ENCODE results near the gene IFITM10. TPM values are rescaled to one million over a fixed set of nuclear protein-coding genes. Genes with fewer than 3 reads are reported as not detected.
"Not testable (repeated sequence)": the region's sequence is repeated elsewhere in the genome, so short reads cannot be mapped to it uniquely, and the experiment has no call there.

Gene IFITM10
- polyA plus RNA-seq, 1 of the 3 experiments (the other 2 are of a cell fraction), result 0.21 TPM

GRCh38 chr11:1688336-1688947, 62.0 kb downstream of the IFITM10 start:
- DNase-seq; H3K4me1 ChIP-seq (ENCODE audit: control insufficient read depth in 1 of 2, insufficient read depth in 2 of 2, low read depth in 1 of 2, low read length in 1 of 2); H4K20me1 ChIP-seq (ENCODE audit: insufficient read depth); H3K4me2 ChIP-seq; H3K9ac ChIP-seq; H3F3A ChIP-seq (replicated peaks; ENCODE audit: insufficient read depth); H3K27ac ChIP-seq (ENCODE audit: low read depth in 2 of 2, low read length in 1 of 2); H3K36me3 ChIP-seq (replicated peaks in 1 of 2; ENCODE audit: control insufficient read depth in 1 of 2, insufficient read depth in 2 of 2, low read length in 1 of 2); H3K27me3 ChIP-seq (ENCODE audit: insufficient read depth); H2AFZ ChIP-seq (ENCODE audit: low read depth); H3K4me3 ChIP-seq (ENCODE audit: low read depth in 2 of 2, low read length in 1 of 2); H3K79me2 ChIP-seq (ENCODE audit: insufficient read depth); H3K9me3 ChIP-seq; POLR2A ChIA-PET; H3K9me2 ChIP-seq: not testable (repeated sequence)
- CTCF ChIA-PET, result interaction anchor here (0.7 to 1.0 kb wide), 2 partner anchors 35 to 145 kb away, joined by 4 read pairs; no protein-coding TSS in a partner anchor
- 54% methylated on average over 15 of the region's 19 CpGs for WGBS (ENCODE audit: low lambda C conversion rate)

- DNase-seq; POLR2A ChIA-PET; H3K27me3 ChIP-seq (ENCODE audit: insufficient read depth); H3K4me2 ChIP-seq; H3K9me2 ChIP-seq; CTCF ChIA-PET; H3F3A ChIP-seq (replicated peaks; ENCODE audit: insufficient read depth); H3K4me1 ChIP-seq (ENCODE audit: control insufficient read depth in 1 of 2, insufficient read depth in 2 of 2, low read depth in 1 of 2, low read length in 1 of 2); H4K20me1 ChIP-seq (ENCODE audit: insufficient read depth); H3K27ac ChIP-seq (ENCODE audit: low read depth in 2 of 2, low read length in 1 of 2); H3K36me3 ChIP-seq (replicated peaks in 1 of 2; ENCODE audit: control insufficient read depth in 1 of 2, insufficient read depth in 2 of 2, low read length in 1 of 2); H3K9me3 ChIP-seq; H3K79me2 ChIP-seq (ENCODE audit: insufficient read depth); H3K9ac ChIP-seq; H3K4me3 ChIP-seq (ENCODE audit: low read depth in 2 of 2, low read length in 1 of 2); H2AFZ ChIP-seq (ENCODE audit: low read depth): not testable (repeated sequence)
- 73% methylated on average over 12 of the region's 15 CpGs for WGBS (ENCODE audit: low lambda C conversion rate)
These were observed 64.2 kb downstream of the IFITM10 start for GRCh38 chr11:1686220-1686619.

- POLR2A ChIA-PET; H3K4me3 ChIP-seq (ENCODE audit: low read depth in 2 of 2, low read length in 1 of 2): not testable (repeated sequence)
These were observed 65.2 kb downstream of the IFITM10 start for GRCh38 chr11:1684886-1685874.

GRCh38 chr11:1683904-1684572, 66.4 kb downstream of the IFITM10 start:
- POLR2A ChIA-PET; H4K20me1 ChIP-seq (ENCODE audit: insufficient read depth); H3K27ac ChIP-seq (ENCODE audit: low read depth in 2 of 2, low read length in 1 of 2); H3K9me3 ChIP-seq; H3K9ac ChIP-seq; H3K79me2 ChIP-seq (ENCODE audit: insufficient read depth); H3K4me2 ChIP-seq; H3F3A ChIP-seq (replicated peaks; ENCODE audit: insufficient read depth); DNase-seq; H3K9me2 ChIP-seq; H3K4me1 ChIP-seq (ENCODE audit: control insufficient read depth in 1 of 2, insufficient read depth in 2 of 2, low read depth in 1 of 2, low read length in 1 of 2); H3K4me3 ChIP-seq (ENCODE audit: low read depth in 2 of 2, low read length in 1 of 2); H2AFZ ChIP-seq (ENCODE audit: low read depth); H3K27me3 ChIP-seq (ENCODE audit: insufficient read depth); H3K36me3 ChIP-seq (replicated peaks in 1 of 2; ENCODE audit: control insufficient read depth in 1 of 2, insufficient read depth in 2 of 2, low read length in 1 of 2): not testable (repeated sequence)
- CTCF ChIA-PET, result interaction anchor here (2.6 kb wide), 1 partner anchor 9 kb away, joined by 15 read pairs; no protein-coding TSS in a partner anchor
- 82% methylated on average over 12 of the region's 24 CpGs for WGBS (ENCODE audit: low lambda C conversion rate)

More at GRCh38 chr11:1684886-1685874, 65.2 kb downstream of the IFITM10 start:
- DNase-seq, result peak; percentile 34
- H3K4me2 ChIP-seq; H3K27me3 ChIP-seq (ENCODE audit: insufficient read depth); CTCF ChIA-PET; H2AFZ ChIP-seq (ENCODE audit: low read depth); H3K27ac ChIP-seq (ENCODE audit: low read depth in 2 of 2, low read length in 1 of 2); H3K9me3 ChIP-seq; H3K9me2 ChIP-seq; H3K4me1 ChIP-seq (ENCODE audit: control insufficient read depth in 1 of 2, insufficient read depth in 2 of 2, low read depth in 1 of 2, low read length in 1 of 2); H4K20me1 ChIP-seq (ENCODE audit: insufficient read depth); H3K79me2 ChIP-seq (ENCODE audit: insufficient read depth); H3K9ac ChIP-seq; H3K36me3 ChIP-seq (replicated peaks in 1 of 2; ENCODE audit: control insufficient read depth in 1 of 2, insufficient read depth in 2 of 2, low read length in 1 of 2); H3F3A ChIP-seq (replicated peaks; ENCODE audit: insufficient read depth): not testable (repeated sequence)
- WGBS (ENCODE audit: low lambda C conversion rate), result 60% methylated on average over 9 of the region's 18 CpGs

GRCh38 chr11:1683216-1683615, 67.2 kb downstream of the IFITM10 start:
- H3K9me2 ChIP-seq; H3K9ac ChIP-seq; H4K20me1 ChIP-seq (ENCODE audit: insufficient read depth); H3K27me3 ChIP-seq (ENCODE audit: insufficient read depth); POLR2A ChIA-PET; H3K4me3 ChIP-seq (ENCODE audit: low read depth in 2 of 2, low read length in 1 of 2); H3K79me2 ChIP-seq (ENCODE audit: insufficient read depth); H3K27ac ChIP-seq (ENCODE audit: low read depth in 2 of 2, low read length in 1 of 2); DNase-seq; H3K4me1 ChIP-seq (ENCODE audit: control insufficient read depth in 1 of 2, insufficient read depth in 2 of 2, low read depth in 1 of 2, low read length in 1 of 2); H3F3A ChIP-seq (replicated peaks; ENCODE audit: insufficient read depth); H3K9me3 ChIP-seq; H2AFZ ChIP-seq (ENCODE audit: low read depth); H3K36me3 ChIP-seq (replicated peaks in 1 of 2; ENCODE audit: control insufficient read depth in 1 of 2, insufficient read depth in 2 of 2, low read length in 1 of 2); H3K4me2 ChIP-seq: not testable (repeated sequence)
- WGBS (ENCODE audit: low lambda C conversion rate), result 68% methylated on average over 5 of the region's 19 CpGs
- CTCF ChIA-PET, result interaction anchor here (0.9 to 6.4 kb wide), 4 partner anchors 10 to 473 kb away, joined by 5 to 40 read pairs (median 12); no protein-coding TSS in a partner anchor

Data from SK-N-SH (cell line).